LNCaP clone FGC (cell line): Measurements from ENCODE around the gene AKT1S1.
A peak's percentile ranks its signal among the peaks of the same experiment; 100 is the strongest.

Experiments
- DNase-seq: peaks from one replicate; pipeline ENCODE4 v3.0.0-alpha.2; 2011; ENCODE audit warnings: low read depth
- H3K4me3 ChIP-seq: 2 replicates; pipeline ENCODE4 v1.5.1; 2011; ENCODE audit warnings: mild to moderate bottlenecking, low read depth, low read length, control low read depth
- TF ChIP-seq, protein P1 (sequence below): IDR thresholded peaks from 2 replicates; pipeline ENCODE4 v1.5.1; 2012; ENCODE audit warnings: mild to moderate bottlenecking; ENCODE audit not compliant: control insufficient read depth, insufficient read depth; ENCODE audit errors: extremely low read depth

The AKT1S1 gene

DNA sequence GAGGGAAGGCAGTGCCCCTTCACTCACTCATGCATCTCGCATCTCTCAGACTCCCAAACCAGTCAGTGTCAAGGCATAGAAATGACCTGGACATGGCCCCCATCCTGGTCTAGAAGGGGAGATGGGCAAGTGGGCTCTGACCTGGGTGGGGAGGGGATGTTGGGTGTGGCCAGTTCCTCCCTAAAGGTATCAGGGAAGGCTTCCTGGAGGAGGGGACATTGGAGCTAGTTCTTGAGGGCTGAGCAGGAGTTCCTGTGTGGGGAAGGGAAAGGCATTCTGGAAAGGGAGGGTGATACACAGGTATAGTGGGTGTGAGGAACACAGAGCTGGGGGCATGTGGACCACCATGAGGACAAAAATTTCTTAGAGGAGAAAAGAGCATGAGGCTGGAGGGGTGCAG lies 15.6 kb upstream of the AKT1S1 start:
- TF ChIP-seq, protein P1, sequence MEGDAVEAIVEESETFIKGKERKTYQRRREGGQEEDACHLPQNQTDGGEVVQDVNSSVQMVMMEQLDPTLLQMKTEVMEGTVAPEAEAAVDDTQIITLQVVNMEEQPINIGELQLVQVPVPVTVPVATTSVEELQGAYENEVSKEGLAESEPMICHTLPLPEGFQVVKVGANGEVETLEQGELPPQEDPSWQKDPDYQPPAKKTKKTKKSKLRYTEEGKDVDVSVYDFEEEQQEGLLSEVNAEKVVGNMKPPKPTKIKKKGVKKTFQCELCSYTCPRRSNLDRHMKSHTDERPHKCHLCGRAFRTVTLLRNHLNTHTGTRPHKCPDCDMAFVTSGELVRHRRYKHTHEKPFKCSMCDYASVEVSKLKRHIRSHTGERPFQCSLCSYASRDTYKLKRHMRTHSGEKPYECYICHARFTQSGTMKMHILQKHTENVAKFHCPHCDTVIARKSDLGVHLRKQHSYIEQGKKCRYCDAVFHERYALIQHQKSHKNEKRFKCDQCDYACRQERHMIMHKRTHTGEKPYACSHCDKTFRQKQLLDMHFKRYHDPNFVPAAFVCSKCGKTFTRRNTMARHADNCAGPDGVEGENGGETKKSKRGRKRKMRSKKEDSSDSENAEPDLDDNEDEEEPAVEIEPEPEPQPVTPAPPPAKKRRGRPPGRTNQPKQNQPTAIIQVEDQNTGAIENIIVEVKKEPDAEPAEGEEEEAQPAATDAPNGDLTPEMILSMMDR: no peak
- DNase-seq: no peak

DNA sequence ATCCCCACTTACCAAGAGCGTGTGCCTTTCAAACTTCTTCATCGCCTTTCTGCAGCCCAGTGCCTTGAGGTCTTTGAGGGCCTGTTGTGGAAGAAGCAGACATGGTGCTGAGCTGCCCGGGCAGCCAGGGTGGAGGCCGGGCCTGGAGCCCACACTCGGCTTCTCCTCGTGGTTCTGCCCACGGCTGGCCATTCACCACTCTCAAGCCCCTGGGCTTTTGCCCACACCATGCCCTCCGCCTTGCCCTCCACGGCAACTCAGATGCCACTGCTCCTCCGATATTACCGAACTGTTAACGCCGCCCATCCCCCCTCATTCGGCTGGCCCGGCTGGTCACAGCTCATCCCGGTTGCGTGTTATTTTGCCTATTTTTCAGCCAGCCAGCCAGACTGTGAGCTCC lies 14.2 kb upstream of the AKT1S1 start:
- TF ChIP-seq, protein P1: no peak
- no peak overlapping the region for H3K4me3 ChIP-seq
- no peak for DNase-seq

More for the DNA sequence above, 15.6 kb upstream of the AKT1S1 start:
- H3K4me3 ChIP-seq: no peak overlapping the region

DNA sequence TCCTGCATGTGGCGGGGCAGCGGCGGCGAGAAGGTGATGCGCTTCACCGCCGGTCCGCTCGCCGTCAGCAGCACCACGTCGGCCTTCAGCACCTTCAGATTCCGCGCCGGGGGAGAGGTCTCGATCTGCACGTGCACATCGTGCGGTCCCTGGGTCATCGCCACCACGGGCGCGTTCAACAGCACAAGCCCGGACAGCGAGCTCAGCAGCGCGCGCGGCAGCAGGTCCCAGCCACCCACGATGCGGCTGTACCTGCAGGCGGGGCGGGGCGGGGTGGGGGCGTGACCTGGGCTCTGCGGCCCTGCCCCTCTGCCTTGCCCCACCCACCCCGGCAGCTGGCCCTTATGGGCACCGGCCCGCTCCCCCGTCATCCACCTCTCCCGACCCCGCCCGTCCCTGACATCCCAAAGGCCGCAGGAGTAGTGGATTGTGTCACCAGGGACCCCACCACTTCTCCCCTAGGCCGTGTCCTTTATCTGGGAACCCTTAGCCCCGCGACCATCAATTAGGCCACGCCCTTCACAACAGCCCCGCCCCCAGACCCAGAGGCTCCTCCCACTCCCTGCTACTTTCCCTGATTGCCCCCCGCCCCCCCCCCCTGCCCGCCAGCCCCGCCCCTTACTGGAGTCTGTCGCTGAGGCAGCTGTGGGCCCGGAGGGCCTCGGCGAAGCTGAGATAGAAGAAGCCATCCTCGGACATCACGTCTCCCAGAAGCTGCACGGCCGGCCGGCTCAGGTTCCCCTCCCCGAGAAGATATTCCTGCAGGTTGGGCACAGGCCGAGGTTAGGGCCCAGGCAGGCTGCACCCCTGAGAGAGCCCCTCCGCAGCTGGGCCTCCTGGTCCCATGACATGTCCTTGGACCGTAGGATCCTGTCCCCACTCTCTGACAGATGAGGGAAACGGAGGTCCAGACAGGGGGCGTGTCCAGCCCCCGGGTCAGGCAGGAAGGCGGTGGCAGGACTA lies 13.5 kb upstream of the AKT1S1 start:
- H3K4me3 ChIP-seq: peak overlapping the region; percentile 31; the same call in 1 of the 2 replicates
- DNase-seq: no peak
- TF ChIP-seq, protein P1: no peak

DNA sequence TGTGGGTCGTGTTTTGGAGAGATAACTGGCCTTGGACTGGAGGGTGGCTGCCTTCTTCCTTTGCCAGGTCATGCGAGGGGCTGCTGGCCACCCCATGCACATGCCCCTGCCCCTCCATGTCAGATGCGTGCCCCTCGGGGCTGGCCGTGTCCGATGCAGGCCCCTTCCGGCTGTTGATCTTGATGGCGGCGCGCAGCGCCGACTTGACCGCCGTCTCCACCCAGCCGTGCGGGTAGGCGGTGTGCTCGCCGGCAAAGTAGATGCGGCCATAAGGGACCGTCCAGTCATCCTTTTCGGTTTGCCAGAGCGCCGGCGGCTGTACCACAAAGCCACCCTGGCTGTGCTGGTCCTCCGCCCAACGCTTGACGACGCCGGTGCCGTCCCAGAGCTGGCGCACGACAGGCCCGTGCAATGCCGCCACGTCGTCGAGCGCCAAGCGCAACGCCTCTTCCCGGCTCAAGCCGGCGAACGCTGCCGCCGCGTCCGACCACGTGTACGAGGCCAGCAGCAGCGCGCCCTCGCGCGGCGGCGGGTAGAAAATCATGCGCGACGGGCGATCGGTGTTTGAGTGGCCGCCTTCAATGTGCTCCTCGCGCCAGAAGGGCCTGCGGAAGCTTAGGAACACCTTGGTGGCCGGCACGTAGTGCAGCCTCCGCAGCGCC lies 12.7 kb upstream of the AKT1S1 start:
- DNase-seq: no peak
- TF ChIP-seq, protein P1: peak; percentile 54
- peak overlapping the region; percentile 31; the same call in 1 of the 2 replicates for H3K4me3 ChIP-seq

DNA sequence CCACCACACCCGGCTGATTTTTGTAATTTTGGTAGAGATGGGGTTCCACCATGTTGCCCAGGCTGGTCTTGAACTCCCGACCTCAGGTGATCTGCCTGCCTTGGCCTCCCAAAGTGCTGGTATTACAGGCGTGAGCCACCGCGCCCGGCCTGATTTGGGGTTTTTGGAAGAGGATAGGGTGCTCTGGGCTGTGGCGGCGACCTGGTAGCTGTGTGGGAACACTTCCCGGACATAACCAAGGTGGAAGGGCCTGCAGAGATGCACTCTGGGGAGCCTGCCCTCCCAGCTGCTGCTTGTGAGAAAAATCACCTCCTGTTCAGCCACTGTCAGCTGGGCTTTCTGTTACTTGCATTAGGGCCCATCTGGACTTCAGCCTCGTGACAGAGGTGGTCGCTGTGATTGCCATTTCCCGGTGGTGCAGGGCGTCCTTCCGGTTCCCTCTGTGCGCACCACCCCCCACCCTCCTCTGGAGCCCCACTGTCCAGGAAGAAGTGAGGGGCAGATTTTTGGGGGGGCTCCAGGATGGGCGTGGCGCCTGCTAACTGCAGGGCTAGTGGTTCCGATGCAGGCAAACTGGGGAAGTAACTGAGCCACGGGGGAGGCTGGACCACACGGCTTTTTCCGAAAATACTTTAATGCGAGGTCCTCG lies 12.0 kb upstream of the AKT1S1 start:
- no peak for DNase-seq
- no peak overlapping the region for H3K4me3 ChIP-seq
- TF ChIP-seq, protein P1: no peak

DNA sequence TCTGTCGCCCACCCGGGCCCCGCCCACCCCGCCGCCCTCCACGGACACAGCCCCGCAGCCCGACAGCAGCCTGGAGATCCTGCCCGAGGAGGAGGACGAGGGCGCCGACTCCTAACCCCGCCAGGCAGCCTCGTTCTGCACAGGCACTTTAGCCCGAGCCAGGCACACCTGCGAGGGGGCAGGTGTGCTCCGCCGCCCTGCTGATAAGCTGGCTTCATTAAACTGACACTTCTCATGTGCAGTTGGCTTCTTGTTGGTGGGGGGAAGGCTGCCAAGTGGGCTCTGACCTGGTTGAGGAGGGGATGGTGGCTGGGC lies 11.3 kb upstream of the AKT1S1 start:
- no peak overlapping the region for H3K4me3 ChIP-seq
- DNase-seq: no peak
- TF ChIP-seq, protein P1: no peak
